Activated CD4-positive, alpha-beta T cell treated with anti-CD3 and anti-CD28 coated beads, Interleukin-2, amount 50 U/mL, for 48 hours (primary cell): ENCODE measurements around the gene DRD4.

Experiments used
- DNase-seq, 2 experiments: peaks; one replicate each; pipeline ENCODE4 v3.0.0-alpha.2; 2020

Gene DRD4

GRCh38 chr11:623349-623869 lies 13.7 kb upstream of the DRD4 start:
- DNase-seq, result no peak

- no peak for DNase-seq
Observed at GRCh38 chr11:623999-624704, 12.9 kb upstream of the DRD4 start.

- no peak for DNase-seq
Observed at GRCh38 chr11:624705-625635, 12.1 kb upstream of the DRD4 start, which contains the start of gene CDHR5. TSS of gene CDHR5 (minus strand) at chr11:624955. CDS start at chr11:624902, 53 bp downstream.

GRCh38 chr11:625636-626268 lies 11.3 kb upstream of the DRD4 start:
- no peak for DNase-seq

GRCh38 chr11:626475-627307 lies 10.4 kb upstream of the DRD4 start, which contains the start of gene SCT:
TSS of gene SCT (minus strand) at chr11:627181. CDS start at chr11:627143, 38 bp downstream.
- DNase-seq, result no peak

GRCh38 chr11:627308-627576 lies 9.8 kb upstream of the DRD4 start:
- DNase-seq, result no peak

GRCh38 chr11:628056-628455 lies 9.0 kb upstream of the DRD4 start:
- DNase-seq, result no peak

- DNase-seq, result peak in 1 of 2 experiments; percentile 37
Observed at GRCh38 chr11:629237-629583, 7.9 kb upstream of the DRD4 start.

GRCh38 chr11:630871-631270 lies 6.2 kb upstream of the DRD4 start:
- DNase-seq, result no peak

- DNase-seq, result no peak
Observed at GRCh38 chr11:635945-636510, 1.0 kb upstream of the DRD4 start.

- DNase-seq, result no peak
Observed at GRCh38 chr11:637333-637592, 194 bp downstream of the DRD4 start.

- no peak for DNase-seq
Observed at GRCh38 chr11:637593-638521, 788 bp downstream of the DRD4 start.

- DNase-seq, result no peak
Observed at GRCh38 chr11:638631-639331, 1.7 kb downstream of the DRD4 start.

GRCh38 chr11:639332-639955 lies 2.4 kb downstream of the DRD4 start:
- DNase-seq, result no peak

- no peak for DNase-seq
Observed at GRCh38 chr11:640021-640706, 3.1 kb downstream of the DRD4 start.

GRCh38 chr11:641806-642370 lies 4.8 kb downstream of the DRD4 start:
- no peak for DNase-seq

GRCh38 chr11:643366-643765 lies 6.3 kb downstream of the DRD4 start:
- DNase-seq, result no peak

GRCh38 chr11:643849-644738 lies 7.0 kb downstream of the DRD4 start:
- DNase-seq, result no peak
